ENCODE measurements around the gene WDR54.

GRCh38 chr2:74390606-74391005 is 30.9 kb upstream of the WDR54 start:
- TF ChIP-seq YY1 (IDR thresholded peaks at IDR 0.05; ENCODE audit: insufficient read depth, insufficient read length), result no peak
- TF ChIP-seq SUZ12 (IDR thresholded peaks at IDR 0.05; ENCODE audit: extremely low read depth, insufficient read depth, insufficient read length), result no peak
- TF ChIP-seq ZNF274 (IDR thresholded peaks at IDR 0.05; ENCODE audit: low read depth, low read length), result no peak

All from NT2/D1 (cell line).